ENCODE results near the gene SPRR4. TPM values are rescaled to one million over a fixed set of nuclear protein-coding genes. Genes with fewer than 3 reads are reported as not detected.

Gene SPRR4
- polyA plus RNA-seq, 3 donors from 2014 or later = not detected

DNA sequence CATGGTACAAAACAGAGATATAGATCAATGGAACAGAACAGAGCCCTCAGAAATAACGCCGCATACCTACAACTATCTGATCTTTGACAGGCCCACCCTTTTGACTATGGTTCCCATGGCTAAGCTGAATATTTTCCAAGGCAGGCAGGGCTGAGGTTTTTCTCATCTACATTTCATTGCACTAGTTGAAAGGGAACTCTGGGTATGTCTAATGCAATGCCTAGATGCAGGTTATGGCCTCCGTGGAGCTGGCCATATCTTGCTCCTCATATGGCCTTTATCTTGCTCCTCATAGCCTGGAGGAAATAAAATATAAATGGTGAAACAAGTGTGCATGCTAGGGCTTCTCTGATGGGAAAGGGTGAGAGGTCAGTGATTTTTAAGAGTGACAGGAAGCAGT, 12.9 kb upstream of the SPRR4 start:
- DNase-seq = no peak
- Mint-ChIP-seq H3K36me3 (no peaks in the 10 kb centered on the region), H3K27ac (no peak overlapping the region), H3K27me3 (ENCODE audit: low read depth in 3 of 3) (peaks cover 4 to 7% (median 6%) of the 10 kb centered on the region in 3 donors), H3K4me1 (peaks cover 0 to 1% of the 10 kb centered on the region in 2 donors), H3K9me3 (no peaks in the 10 kb centered on the region), H3K4me3 (no peak overlapping the region)

DNA sequence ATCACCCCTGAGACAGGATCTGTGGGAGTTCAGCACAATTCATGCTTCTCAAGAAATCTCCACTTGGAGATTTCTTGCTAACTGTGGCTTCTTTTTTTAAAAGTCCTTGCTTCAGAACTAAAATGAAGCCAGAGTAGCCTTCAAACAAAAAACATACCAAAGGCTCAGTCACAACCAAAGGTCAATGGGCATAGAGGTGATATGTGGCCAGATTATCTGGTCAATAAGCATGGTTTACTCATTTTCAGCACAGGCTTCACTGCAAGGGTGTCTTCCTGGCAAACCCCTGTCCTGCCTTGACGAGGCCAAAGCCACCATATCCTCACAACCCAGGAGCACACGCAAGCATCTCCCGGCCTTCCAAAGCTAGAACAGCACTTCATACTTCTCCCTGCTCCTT, 11.2 kb upstream of the SPRR4 start:
- no peaks in the 10 kb centered on the region for H3K36me3 Mint-ChIP-seq
- H3K9me3 Mint-ChIP-seq = no peaks in the 10 kb centered on the region
- H3K4me1 Mint-ChIP-seq = peaks cover 0 to 1% of the 10 kb centered on the region in 2 donors
- H3K4me3 Mint-ChIP-seq = no peak overlapping the region
- H3K27ac Mint-ChIP-seq = no peak overlapping the region
- no peak for DNase-seq
- H3K27me3 Mint-ChIP-seq (ENCODE audit: low read depth in 3 of 3) = peaks cover 4 to 9% (median 7%) of the 10 kb centered on the region in 3 donors

DNA sequence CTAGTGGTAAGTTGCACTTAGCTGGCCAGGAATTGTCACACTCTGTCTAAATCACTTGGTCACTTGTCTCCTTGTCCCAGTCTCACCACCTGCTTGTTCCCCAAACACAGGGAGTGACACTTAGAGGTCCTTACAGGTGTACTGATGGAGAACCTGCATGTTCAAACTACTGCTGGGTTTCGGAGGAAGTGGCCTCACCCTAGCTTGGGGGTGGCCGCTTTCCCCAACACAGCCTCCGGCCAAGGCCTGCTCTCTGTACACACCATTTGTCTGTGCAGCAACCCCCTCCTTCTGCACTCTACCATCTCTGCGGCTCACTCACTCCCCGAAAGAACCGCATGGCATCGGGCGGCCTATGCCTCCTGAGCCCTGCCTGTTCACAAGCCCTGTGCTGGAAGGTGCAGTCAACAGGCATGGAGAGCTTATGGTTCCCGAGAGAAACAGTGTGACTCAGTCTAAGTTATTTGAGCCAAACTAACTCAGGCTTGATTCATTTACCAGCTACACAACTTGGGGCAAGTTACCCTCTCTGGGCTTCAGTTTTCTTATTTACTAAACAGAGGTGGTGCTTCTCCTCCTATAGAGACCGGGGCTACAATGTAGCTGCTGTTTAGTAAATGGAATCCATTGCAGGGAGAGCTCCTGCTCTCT, 10.5 kb upstream of the SPRR4 start:
- Mint-ChIP-seq H3K36me3 (no peaks in the 10 kb centered on the region), H3K9me3 (peaks cover 0 to 1% (median 0%) of the 10 kb centered on the region in 6 donors), H3K27ac (no peak overlapping the region), H3K27me3 (ENCODE audit: low read depth in 3 of 3) (peaks cover 4 to 8% (median 7%) of the 10 kb centered on the region in 3 donors), H3K4me3 (no peak overlapping the region), H3K4me1 (peaks cover 0 to 1% of the 10 kb centered on the region in 2 donors)
- no peak for DNase-seq

DNA sequence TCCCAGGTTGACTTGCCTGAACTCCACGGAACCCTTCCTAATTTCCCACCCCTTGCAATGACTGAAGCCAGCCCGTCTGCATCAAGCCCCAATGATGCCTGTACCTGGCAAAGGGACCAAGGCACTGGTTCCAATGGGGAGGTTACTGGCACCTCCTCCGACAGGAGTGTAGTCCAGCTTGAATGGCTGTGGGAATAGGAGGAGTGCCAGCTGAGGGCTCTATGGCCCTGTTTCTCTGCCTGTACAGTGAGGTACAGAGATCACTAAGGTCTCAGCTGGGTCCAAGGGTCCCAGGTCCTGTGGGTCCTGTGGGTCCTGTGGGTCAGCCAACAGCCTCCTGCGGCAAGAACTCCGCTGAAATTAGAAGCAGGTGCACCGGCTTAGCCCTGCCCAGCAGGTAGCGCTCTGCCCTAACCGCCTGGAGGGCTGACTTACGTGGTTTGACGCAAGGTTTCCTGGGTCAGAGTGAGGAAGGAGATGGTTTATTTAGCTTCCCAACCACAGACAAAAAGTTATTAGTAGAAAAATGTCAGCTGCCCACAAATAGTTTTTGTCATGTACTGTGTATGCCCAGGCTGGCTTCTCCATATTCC, 9.9 kb upstream of the SPRR4 start:
- no peak for DNase-seq
- H3K36me3 Mint-ChIP-seq = no peaks in the 10 kb centered on the region
- no peak overlapping the region for H3K27ac Mint-ChIP-seq
- no peak overlapping the region for H3K4me3 Mint-ChIP-seq
- H3K27me3 Mint-ChIP-seq (ENCODE audit: low read depth in 3 of 3) = peaks cover 4 to 8% (median 8%) of the 10 kb centered on the region in 3 donors
- peaks cover 0 to 1% (median 0%) of the 10 kb centered on the region in 6 donors for H3K9me3 Mint-ChIP-seq
- peaks cover 0 to 1% of the 10 kb centered on the region in 2 donors for H3K4me1 Mint-ChIP-seq

DNA sequence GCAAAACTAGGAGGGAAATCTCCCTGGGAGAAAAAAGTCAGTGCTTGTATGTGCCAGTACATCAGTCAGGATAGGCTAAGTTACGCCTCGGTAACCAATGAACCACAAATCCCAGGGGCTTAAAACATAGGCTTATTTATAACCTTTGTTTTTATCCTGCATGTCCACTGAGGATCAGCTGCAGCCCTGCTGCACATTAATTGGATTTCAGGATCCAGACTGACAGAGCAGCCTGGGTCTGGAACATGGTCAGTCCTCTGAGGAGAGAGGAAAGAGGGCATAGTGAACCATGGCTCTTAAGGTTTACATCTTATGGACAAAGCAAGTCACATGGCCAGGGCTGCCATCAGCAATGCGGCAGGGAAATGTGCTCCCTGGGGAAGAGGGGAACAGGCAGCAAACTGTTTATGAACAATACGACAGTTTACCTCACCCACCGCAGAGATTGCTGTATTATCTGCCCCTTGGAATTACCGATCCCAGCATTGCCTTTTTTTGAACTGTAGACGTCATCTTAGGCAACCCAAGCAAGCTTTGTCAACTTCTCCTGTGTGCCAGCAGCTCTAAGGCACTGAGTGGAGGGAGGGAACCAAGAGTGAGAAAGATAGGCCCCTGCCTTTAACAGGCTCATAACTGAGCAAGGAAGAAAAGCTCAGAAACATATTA, 9.1 kb upstream of the SPRR4 start:
- Mint-ChIP-seq H3K9me3 (peaks cover 0 to 1% (median 0%) of the 10 kb centered on the region in 6 donors), H3K27me3 (ENCODE audit: low read depth in 3 of 3) (peaks cover 4 to 8% (median 8%) of the 10 kb centered on the region in 3 donors), H3K4me3 (no peak overlapping the region), H3K36me3 (no peaks in the 10 kb centered on the region), H3K27ac (no peak overlapping the region), H3K4me1 (peaks cover 0 to 1% of the 10 kb centered on the region in 2 donors)
- no peak for DNase-seq

DNA sequence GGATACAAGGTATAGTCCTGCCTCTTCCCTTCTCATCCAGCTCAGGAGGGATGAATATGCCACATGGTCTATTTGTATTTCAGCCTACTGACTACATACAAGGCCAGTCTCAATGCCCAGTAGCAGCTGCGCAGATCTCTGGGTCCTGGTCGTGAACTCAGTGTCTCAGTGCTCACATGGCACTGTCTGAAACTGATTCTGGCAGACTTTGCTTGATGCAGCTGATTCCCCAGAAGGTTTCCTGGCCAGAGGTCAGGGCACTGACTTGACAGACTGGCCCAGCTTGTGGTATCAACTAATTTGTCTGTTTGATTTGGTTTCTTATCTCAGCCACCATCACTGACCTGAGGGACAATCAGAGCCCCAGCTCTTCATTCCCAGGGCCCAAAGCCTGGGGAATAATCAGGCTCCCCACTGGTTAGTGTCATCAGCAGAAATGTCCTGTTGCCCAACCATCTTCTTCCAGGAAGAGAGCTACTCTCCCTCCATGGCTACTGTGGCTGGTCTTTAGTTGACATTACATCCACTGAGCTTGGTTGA, 7.5 kb upstream of the SPRR4 start:
- H3K4me1 Mint-ChIP-seq = peaks cover 0 to 1% of the 10 kb centered on the region in 2 donors
- peaks cover 0 to 1% (median 0%) of the 10 kb centered on the region in 6 donors for H3K9me3 Mint-ChIP-seq
- DNase-seq = no peak
- no peaks in the 10 kb centered on the region for H3K36me3 Mint-ChIP-seq
- no peak overlapping the region for H3K27ac Mint-ChIP-seq
- H3K27me3 Mint-ChIP-seq (ENCODE audit: low read depth in 3 of 3) = peaks cover 6 to 8% (median 8%) of the 10 kb centered on the region in 3 donors
- no peak overlapping the region for H3K4me3 Mint-ChIP-seq

DNA sequence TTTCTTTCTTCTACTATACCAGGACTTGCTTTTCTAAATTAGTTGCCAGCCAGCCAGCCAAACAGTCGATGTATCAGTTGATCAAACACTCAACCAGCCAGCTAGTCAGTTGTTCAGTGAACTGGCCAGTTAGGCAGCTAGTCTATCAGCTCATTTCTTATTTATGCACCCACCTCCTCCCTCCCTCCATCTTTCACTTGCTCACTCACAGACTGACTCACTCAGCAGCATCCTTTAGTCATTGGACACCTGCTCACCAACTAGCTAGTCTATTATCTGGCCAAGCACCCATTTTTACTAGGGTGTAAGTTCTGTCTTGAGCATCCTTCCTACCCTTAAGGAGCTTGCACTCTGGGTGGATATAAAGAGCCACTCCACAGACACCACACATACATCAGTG, 5.9 kb upstream of the SPRR4 start:
- no peak for DNase-seq
- H3K27ac Mint-ChIP-seq = no peak overlapping the region
- H3K36me3 Mint-ChIP-seq = no peaks in the 10 kb centered on the region
- peaks cover 0 to 1% of the 10 kb centered on the region in 2 donors for H3K4me1 Mint-ChIP-seq
- peaks cover 4 to 8% (median 6%) of the 10 kb centered on the region in 3 donors for H3K27me3 Mint-ChIP-seq (ENCODE audit: low read depth in 3 of 3)
- peaks cover 0 to 1% (median 0%) of the 10 kb centered on the region in 6 donors for H3K9me3 Mint-ChIP-seq
- no peak overlapping the region for H3K4me3 Mint-ChIP-seq

DNA sequence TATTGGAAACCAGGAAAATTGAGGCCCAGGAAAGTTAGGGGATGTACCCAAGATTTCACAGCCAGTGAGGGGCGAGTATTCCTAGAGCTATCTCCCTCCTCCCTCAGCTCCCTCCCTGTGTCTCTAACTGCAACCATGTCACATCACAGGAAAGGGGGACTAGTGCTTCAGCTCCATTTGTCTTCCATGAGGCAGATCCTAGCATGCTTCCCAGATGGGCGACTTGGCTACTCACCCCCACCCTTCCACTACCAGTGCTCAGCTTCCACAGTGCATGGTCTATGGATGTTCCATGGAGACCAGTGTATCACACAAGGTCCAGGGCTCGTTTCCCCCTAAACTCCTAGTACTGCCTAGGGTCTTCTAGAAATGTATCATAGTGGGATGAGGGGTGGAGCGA, 4.6 kb upstream of the SPRR4 start:
- no peak overlapping the region for H3K27ac Mint-ChIP-seq
- DNase-seq = no peak
- peaks cover 2 to 8% (median 3%) of the 10 kb centered on the region in 3 donors for H3K27me3 Mint-ChIP-seq (ENCODE audit: low read depth in 3 of 3)
- peaks cover 0 to 1% (median 0%) of the 10 kb centered on the region in 6 donors for H3K9me3 Mint-ChIP-seq
- H3K36me3 Mint-ChIP-seq = no peaks in the 10 kb centered on the region
- H3K4me3 Mint-ChIP-seq = no peak overlapping the region
- H3K4me1 Mint-ChIP-seq = peaks cover 0 to 1% of the 10 kb centered on the region in 2 donors

DNA sequence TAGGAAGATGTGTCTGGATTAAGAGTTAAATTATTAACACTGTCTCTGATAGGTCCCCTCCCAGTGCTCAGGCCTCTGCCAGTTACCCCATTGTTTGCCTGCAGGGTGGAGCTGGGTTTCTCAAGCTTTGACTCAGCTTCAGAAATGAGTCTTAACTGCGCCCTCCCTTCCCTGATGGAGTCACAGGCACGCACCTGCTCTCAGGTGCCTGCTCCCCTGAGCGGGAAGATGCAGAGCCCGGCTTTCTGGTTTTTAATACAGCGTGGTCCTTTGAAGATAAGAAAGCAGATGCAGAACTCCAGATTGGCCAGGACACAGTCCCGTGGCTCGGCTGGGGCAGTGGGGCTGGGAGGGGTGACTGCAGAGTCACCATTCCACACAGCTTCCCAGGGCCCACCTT, 3.2 kb upstream of the SPRR4 start:
- Mint-ChIP-seq H3K27me3 (ENCODE audit: low read depth in 3 of 3) (peaks cover 2 to 9% (median 4%) of the 10 kb centered on the region in 3 donors), H3K27ac (no peak overlapping the region), H3K36me3 (no peaks in the 10 kb centered on the region), H3K4me3 (no peak overlapping the region), H3K9me3 (peaks cover 0 to 1% (median 0%) of the 10 kb centered on the region in 6 donors), H3K4me1 (no peaks in the 10 kb centered on the region)
- DNase-seq = no peak

DNA sequence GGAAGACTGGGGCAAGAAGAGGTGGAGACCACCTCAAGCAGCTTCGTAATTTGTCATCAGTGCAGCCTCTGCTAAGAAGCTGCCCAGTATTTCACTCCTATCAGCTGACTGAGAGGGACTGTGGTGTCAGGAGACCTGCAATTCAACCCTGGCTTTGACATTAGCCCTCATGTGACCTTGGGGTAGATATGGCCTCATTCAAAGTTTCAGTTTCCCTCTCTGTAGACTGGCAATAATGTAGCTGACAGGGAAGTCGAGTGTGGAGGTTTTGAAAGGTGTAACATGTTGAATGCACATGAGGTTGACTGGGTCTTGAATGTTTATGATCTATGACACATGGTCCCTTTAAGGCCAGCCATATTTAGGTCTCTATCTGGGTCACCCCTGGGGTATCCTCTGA, 2.2 kb upstream of the SPRR4 start:
- no peaks in the 10 kb centered on the region for H3K4me1 Mint-ChIP-seq
- no peaks in the 10 kb centered on the region for H3K36me3 Mint-ChIP-seq
- peaks cover 2 to 9% (median 4%) of the 10 kb centered on the region in 3 donors for H3K27me3 Mint-ChIP-seq (ENCODE audit: low read depth in 3 of 3)
- no peak for DNase-seq
- peaks cover 0 to 1% (median 0%) of the 10 kb centered on the region in 6 donors for H3K9me3 Mint-ChIP-seq
- H3K27ac Mint-ChIP-seq = no peak overlapping the region
- no peak overlapping the region for H3K4me3 Mint-ChIP-seq

DNA sequence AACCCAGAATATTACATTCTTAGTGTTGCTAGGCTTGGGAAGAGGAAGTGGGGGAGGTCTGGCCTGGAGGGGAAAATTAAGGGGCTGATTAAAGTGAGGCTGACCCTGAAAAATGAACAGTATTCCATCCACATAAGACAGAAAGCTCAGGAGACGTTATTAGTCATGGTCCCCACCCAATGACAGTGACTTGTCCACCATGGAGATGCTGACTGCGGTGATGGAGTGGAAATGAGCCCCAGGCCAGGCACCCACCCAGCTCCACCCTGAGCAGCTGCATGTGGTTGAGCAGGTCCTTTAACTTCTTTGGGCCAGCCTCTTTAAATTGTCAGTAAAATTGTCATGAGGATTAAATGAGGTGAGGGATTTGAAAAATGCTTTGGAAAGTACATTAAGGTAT, 1.4 kb upstream of the SPRR4 start:
- Mint-ChIP-seq H3K27ac (no peak overlapping the region), H3K4me1 (no peaks in the 10 kb centered on the region), H3K9me3 (peaks cover 0 to 1% (median 0%) of the 10 kb centered on the region in 6 donors), H3K36me3 (no peaks in the 10 kb centered on the region), H3K27me3 (ENCODE audit: low read depth in 3 of 3) (peaks cover 2 to 9% (median 4%) of the 10 kb centered on the region in 3 donors), H3K4me3 (no peak overlapping the region)
- DNase-seq = no peak

DNA sequence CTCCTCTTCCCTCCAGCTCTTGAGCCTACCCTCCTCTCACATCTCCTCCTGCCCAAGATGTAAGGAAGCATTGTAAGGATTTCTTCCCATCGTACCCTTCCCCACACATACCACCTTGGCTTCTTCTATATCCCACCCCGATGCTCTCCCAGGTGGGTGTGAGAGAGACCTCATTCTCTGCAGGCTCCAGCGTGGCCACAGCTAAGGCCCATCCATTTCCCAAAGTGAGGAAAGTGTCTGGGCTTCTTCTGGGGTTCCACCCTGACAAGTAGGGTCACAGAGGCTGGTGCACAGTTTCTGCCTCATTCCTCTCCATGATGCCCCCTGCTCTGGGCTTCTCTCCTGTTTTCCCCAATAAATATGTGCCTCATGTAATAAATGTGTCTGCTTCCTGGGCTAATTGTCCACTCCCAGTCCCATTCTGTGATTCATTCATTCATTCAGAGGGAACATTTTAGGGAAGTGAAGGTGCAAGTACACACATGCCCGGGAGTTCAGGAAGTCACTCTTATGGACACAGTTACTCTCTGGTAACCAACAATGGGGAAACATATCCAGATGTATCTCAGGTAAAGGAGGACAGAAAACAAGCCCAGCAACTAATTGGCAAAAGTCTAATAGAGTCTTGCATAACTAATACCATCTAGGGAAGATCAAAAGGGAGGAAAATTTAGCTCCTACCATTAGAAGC, 1.9 kb downstream of the SPRR4 start:
- Mint-ChIP-seq H3K4me3 (no peak overlapping the region), H3K4me1 (no peaks in the 10 kb centered on the region), H3K27ac (no peak overlapping the region), H3K9me3 (no peaks in the 10 kb centered on the region), H3K27me3 (ENCODE audit: low read depth in 3 of 3) (peaks cover 5 to 8% (median 7%) of the 10 kb centered on the region in 3 donors), H3K36me3 (no peaks in the 10 kb centered on the region)
- DNase-seq = no peak

DNA sequence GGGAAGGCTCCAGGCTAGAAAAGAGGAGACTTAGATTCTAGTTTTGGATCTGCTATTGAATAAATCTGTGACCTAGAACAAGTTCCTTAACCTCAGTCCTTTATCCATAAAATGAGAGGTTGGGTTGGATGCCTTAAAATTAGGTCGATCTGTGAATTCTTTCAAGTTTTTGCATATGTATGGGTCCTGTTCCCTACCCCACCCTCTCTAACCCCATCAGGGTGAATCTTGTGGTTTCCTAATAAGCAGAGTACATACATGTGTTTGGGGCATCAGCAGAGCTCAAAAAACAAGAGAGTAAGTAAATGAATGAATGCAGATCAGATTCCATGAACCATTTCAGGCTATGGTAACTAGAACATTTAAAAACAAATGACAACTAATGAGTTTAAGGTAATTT, 6.2 kb downstream of the SPRR4 start:
- Mint-ChIP-seq H3K36me3 (no peaks in the 10 kb centered on the region), H3K27me3 (ENCODE audit: low read depth in 3 of 3) (peaks cover 3 to 9% (median 6%) of the 10 kb centered on the region in 3 donors), H3K4me1 (no peaks in the 10 kb centered on the region), H3K27ac (no peak overlapping the region), H3K9me3 (no peaks in the 10 kb centered on the region), H3K4me3 (no peak overlapping the region)
- no peak for DNase-seq
